K562 (cell line): ENCODE results near the gene ERMP1. TPM values are rescaled to one million over a fixed set of nuclear protein-coding genes. Genes with fewer than 3 reads are reported as not detected.

ENCODE experiments used
- ATAC-seq: fragments of 200-7000 bp; cut with Tn5 transposase; 3 replicates; pipeline ENCODE4 v1.9.1; 2020; ENCODE audit warnings: moderate library complexity
- BruUV-seq: library from RNA; stranded (reverse); fragments of 400-500 nt; replicated peaks from 2 replicates; lab custom pipeline; 2021; lab: Mats Ljungman, UMichigan
- CTCF ChIA-PET: fragments of 300-600 bp; formaldehyde crosslinking; extraction: SDS; loops from one replicate; lab custom pipeline; 2021; ENCODE audit warnings: low intra/inter-chr PET ratio; lab: Yijun Ruan, JAX
- POLR2A ChIA-PET: fragments of 300-600, 350-650 bp; sonication (Branson Sonifier 250); formaldehyde crosslinking; extraction: SDS; loops from one replicate; lab custom pipeline; 2021; ENCODE audit warnings: antibody characterized with exemption, inconsistent platforms; lab: Yijun Ruan, JAX
- DNase-seq, 4 experiments: peaks; one replicate each; pipeline versions ENCODE4 v3.0.0 to v3.0.0-alpha.2; 2011 to 2018; ENCODE audit warnings: low spot score in 3 of 4, mixed read lengths in 3 of 4; ENCODE audit errors: extremely low read depth in 1 of 4
- FAIRE-seq: peaks from 2 replicates; lab custom pipeline; 2011; peaks lifted over from hg19 to GRCh38; lab: Jason Lieb, UNC
- H2AFZ ChIP-seq: 2 replicates; pipeline ENCODE4 v1.6.0; 2011; ENCODE audit warnings: low read depth, low read length, control low read depth, inconsistent platforms
- H3K27ac ChIP-seq: fragments of 200-600 bp; 3 replicates; pipeline ENCODE4 v1.8.0; 2011; ENCODE audit warnings: low read depth, mild to moderate bottlenecking, control low read depth, inconsistent platforms, low read length, moderate library complexity, mixed read lengths; ENCODE audit errors: extremely low read depth
- H3K27me3 ChIP-seq, 2 experiments: fragments of 300-600 bp in 1 of 2; 2 replicates in 1 of 2; 3 replicates in 1 of 2; pipeline versions ENCODE4 v1.6.0 to v1.8.0; 2011; ENCODE audit warnings: inconsistent platforms in 2 of 2, low read length in 2 of 2, mild to moderate bottlenecking in 1 of 2, mixed read lengths in 1 of 2, moderate library complexity in 1 of 2; ENCODE audit not compliant: control insufficient read depth in 2 of 2, insufficient read depth in 2 of 2
- H3K36me3 ChIP-seq: fragments of 300-600 bp; 3 replicates; pipeline ENCODE4 v1.8.0; 2011; ENCODE audit warnings: mild to moderate bottlenecking, low read length, inconsistent platforms; ENCODE audit not compliant: control insufficient read depth, insufficient read depth
- H3K4me1 ChIP-seq, 2 experiments: fragments of 200-600 bp in 1 of 2; replicated peaks in 1 of 2; 2 replicates in 1 of 2; 3 replicates in 1 of 2; pipeline versions ENCODE4 v1.5.1 to v1.8.0; 2011; ENCODE audit warnings: inconsistent platforms in 2 of 2, low read length in 2 of 2, mild to moderate bottlenecking in 1 of 2, mixed read lengths in 1 of 2, moderate library complexity in 1 of 2; ENCODE audit not compliant: control insufficient read depth in 2 of 2, insufficient read depth in 2 of 2
- H3K4me2 ChIP-seq: 2 replicates; pipeline ENCODE4 v1.6.1; 2011; ENCODE audit warnings: low read length, control low read depth, inconsistent platforms, mixed read lengths; ENCODE audit not compliant: insufficient read depth
- H3K4me3 ChIP-seq: fragments of 200-600 bp; sonication (generic), shearing (Covaris generic); 2 replicates; pipeline ENCODE4 v1.5.1; 2016; ENCODE audit warnings: control low read depth, inconsistent platforms
- H3K79me2 ChIP-seq: fragments of 200-600 bp; 3 replicates; pipeline ENCODE4 v1.8.0; 2011; ENCODE audit warnings: low read length, inconsistent platforms; ENCODE audit not compliant: control insufficient read depth, insufficient read depth
- H3K9ac ChIP-seq, 2 experiments: 2 replicates each; pipeline versions ENCODE4 v1.6.0 to v1.6.1; 2011; ENCODE audit warnings: low read depth in 2 of 2, low read length in 2 of 2, control low read depth in 1 of 2, inconsistent platforms in 1 of 2, mild to moderate bottlenecking in 1 of 2, mixed read lengths in 1 of 2; ENCODE audit not compliant: insufficient read depth in 1 of 2
- H3K9me1 ChIP-seq: one replicate; pipeline ENCODE4 v1.6.0; 2011; ENCODE audit warnings: inconsistent platforms, mild to moderate bottlenecking, low read length, moderate library complexity; ENCODE audit not compliant: control insufficient read depth, insufficient read depth
- H3K9me3 ChIP-seq: replicated peaks from 2 replicates; pipeline ENCODE4 v1.5.1; 2011; ENCODE audit warnings: low read depth, low read length, inconsistent platforms; ENCODE audit not compliant: control insufficient read depth, insufficient read depth
- H4K20me1 ChIP-seq: replicated peaks from 2 replicates; pipeline ENCODE4 v1.6.1; 2011; ENCODE audit warnings: low read length, inconsistent platforms, mixed read lengths; ENCODE audit not compliant: control insufficient read depth, insufficient read depth
- ETV6 ChIP-seq, 3 experiments: fragments of 150-350 bp in 1 of 3; sonication (generic) in 1 of 3; formaldehyde crosslinking in 1 of 3; IDR thresholded peaks; 2 replicates each; pipeline versions ENCODE4 v1.6.1 to v1.8.0; 2014 to 2022; ENCODE audit warnings: borderline replicate concordance in 2 of 3, low read depth in 2 of 3, antibody characterized with exemption in 1 of 3, low read length in 1 of 3, mild to moderate bottlenecking in 1 of 3, missing genetic modification reagents in 1 of 3
- FOXK1 ChIP-seq: sonication (generic); formaldehyde crosslinking; IDR thresholded peaks from 2 replicates; pipeline ENCODE4 v1.8.0; 2022; ENCODE audit warnings: missing genetic modification reagents, mild to moderate bottlenecking, borderline replicate concordance
- HDAC2 ChIP-seq: fragments of 450-650 bp; IDR thresholded peaks from 2 replicates; pipeline ENCODE4 v1.6.1; 2016; ENCODE audit warnings: mild to moderate bottlenecking
- MTA2 ChIP-seq: fragments of 450-650 bp; IDR thresholded peaks from 2 replicates; pipeline ENCODE4 v1.6.1; 2016; ENCODE audit warnings: low read depth
- STAT6 ChIP-seq: sonication (generic); formaldehyde crosslinking; IDR thresholded peaks from 2 replicates; pipeline ENCODE4 v1.8.1; 2023; ENCODE audit warnings: mild to moderate bottlenecking, missing genetic modification reagents
- TRIM24 ChIP-seq, 2 experiments: fragments of 450-650 bp; IDR thresholded peaks; 2 replicates each; pipeline ENCODE4 v1.6.1; 2016
- ZNF124 ChIP-seq: sonication (generic); formaldehyde crosslinking; IDR thresholded peaks from 2 replicates; pipeline ENCODE4 v1.8.1; 2022; ENCODE audit warnings: missing genetic modification reagents
- ZNF316 ChIP-seq: fragments of 450-650 bp; IDR thresholded peaks from 2 replicates; pipeline ENCODE4 v1.6.1; 2016
- ZNF696 ChIP-seq: fragments of 250-450 bp; sonication (Bioruptor Pico); conservative IDR thresholded peaks from 2 replicates; pipeline ENCODE4 v1.4.0; 2020; ENCODE audit warnings: mild to moderate bottlenecking, moderate library complexity
- WGBS: fragments of 100-300 bp; shearing (Covaris generic); methylation state at CpG from one replicate; pipeline ENCODE4 v1.1.6; 2016; ENCODE audit warnings: low coverage, mixed read lengths; ENCODE audit not compliant: insufficient coverage; ENCODE audit errors: missing lambda C conversion rate; 5-methylcytosine and 5-hydroxymethylcytosine counted together
- in situ Hi-C: fragments of 300-500 bp; cut with MboI; formaldehyde crosslinking; loops from 4 replicates; pipeline ENCODE4 v1.15.0; 2018; ENCODE audit warnings: inconsistent platforms, mixed read lengths
- intact Hi-C: fragments of 100-400 bp; cut with micrococcal nuclease; formaldehyde crosslinking; loops from 2 replicates; pipeline ENCODE4 v1.14.2; 2022
- polyA plus RNA-seq, 8 experiments: library from polyadenylated mRNA; depleted of rRNA in 4 of 8; stranded (reverse) in 5 of 8; unstranded in 3 of 8; fragments of >200 nt; fragmentation: Nextera tagmentation in 2 of 8; fragmentation: Illumina TruSeq in 1 of 8; extraction: Ambion mirVana in 2 of 8; extraction: Trizol in 1 of 8; gene quantifications; 2 replicates each; pipeline versions ENCODE4 v1.2.1 to v1.2.3, GENCODE V29; 2011 to 2014; ENCODE audit warnings: inconsistent platforms in 1 of 8, missing spikeins in 1 of 8
- total RNA-seq, 7 experiments: library from RNA; depleted of rRNA in 6 of 7; stranded (reverse); fragments of >200 nt in 6 of 7; fragmentation: Illumina TruSeq in 2 of 7; extraction: Trizol in 2 of 7; gene quantifications; 2 replicates each; pipeline versions ENCODE4 v1.2.1 to v1.2.3, GENCODE V29; 2011 to 2021; ENCODE audit warnings: low replicate concordance in 1 of 7

ERMP1 gene
- total and polyA plus RNA-seq, 9 of the 15 experiments (the other 6 are each of a cell fraction or from before 2014, with no cell fraction given): 2.5 to 26.3 (median 12.6) TPM

- TF ChIP-seq ETV6 (IDR thresholded peaks at IDR 0.05; ENCODE audit: borderline replicate concordance in 1 of 2, low read depth in 2 of 2, low read length in 1 of 2) (no peak), ETV6 (CRISPR knock-in tag; IDR thresholded peaks at IDR 0.05; ENCODE audit: borderline replicate concordance) (no peak), ZNF124 (CRISPR knock-in tag) (no peak)
- TF ChIP-seq, all 486 proteins: peak for 0
Observed at GRCh38 chr9:5835808-5836207, 2.9 kb upstream of the ERMP1 start (continued).

GRCh38 chr9:5834214-5834613 lies 1.3 kb upstream of the ERMP1 start:
- Histone ChIP-seq H3K27me3 (no peaks in the 10 kb centered on the region), H2AFZ (no peak overlapping the region), H3K27ac (no peak overlapping the region), H3K9me3 (no peaks in the 10 kb centered on the region; the same call in 1 of the 2 replicates), H3K4me2 (no peak overlapping the region), H3K36me3 (peaks cover 13% of the 10 kb centered on the region; the same call in 1 of the 3 replicates), H3K4me1 (peaks cover 11 to 16% of the 10 kb centered on the region in 2 experiments; a peak in 4 of 5 replicates), H3K9me1 (no peaks in the 10 kb centered on the region), H4K20me1 (no peaks in the 10 kb centered on the region), H3K9ac (no peak overlapping the region), H3K4me3 (no peak overlapping the region), H3K79me2 (peaks cover 28% of the 10 kb centered on the region)
- POLR2A ChIA-PET: interaction anchor here (1.5 kb wide), 1 partner anchor 8 kb away, joined by 4 read pairs; no protein-coding TSS in a partner anchor
- intact Hi-C loops: loop anchor here (5.0 kb wide), 1 partner anchor 43 kb away; no protein-coding TSS in a partner anchor
- DNase-seq (no peak), FAIRE-seq (no peak), ATAC-seq (no peak)
- in situ Hi-C loops: no loop called here
- 80% methylated on average over 1 of the region's 1 CpG for WGBS
- BruUV-seq: no TSS peak
- CTCF ChIA-PET: no interaction called here
- TF ChIP-seq ZNF696 (no peak), MTA2 (no peak), HDAC2 (no peak), FOXK1 (no peak), STAT6 (no peak), ZNF316 (peak; percentile 69), TRIM24 (IDR thresholded peaks at IDR 0.05) (peak in 1 of 2 experiments; percentile 60; a peak in 1 of 4 replicates)
